Caki2 (cell line): ENCODE data around the gene BOK. TPM values are rescaled to one million over a fixed set of nuclear protein-coding genes. Genes with fewer than 3 reads are reported as not detected.

ENCODE experiments used
- DNase-seq: peaks from one replicate; pipeline ENCODE4 v3.0.0-alpha.2; 2015; ENCODE audit warnings: low read depth
- in situ Hi-C: cut with HindIII; loops from 2 replicates; pipeline ENCODE4 v1.10.0; 2016; ENCODE audit warnings: low sequenced_read_pairs, low pct_unique_long_range_greater_than_20kb, mixed read lengths
- total RNA-seq: library from RNA; depleted of rRNA; stranded (reverse); fragments of >200 nt; shearing (Covaris generic); gene quantifications from 2 replicates; pipeline ENCODE4 v1.2.3, GENCODE V29; 2014; ENCODE audit warnings: low replicate concordance

Gene BOK
- total RNA-seq, 1 experiment from 2014 or later: 48.1 TPM

DNA sequence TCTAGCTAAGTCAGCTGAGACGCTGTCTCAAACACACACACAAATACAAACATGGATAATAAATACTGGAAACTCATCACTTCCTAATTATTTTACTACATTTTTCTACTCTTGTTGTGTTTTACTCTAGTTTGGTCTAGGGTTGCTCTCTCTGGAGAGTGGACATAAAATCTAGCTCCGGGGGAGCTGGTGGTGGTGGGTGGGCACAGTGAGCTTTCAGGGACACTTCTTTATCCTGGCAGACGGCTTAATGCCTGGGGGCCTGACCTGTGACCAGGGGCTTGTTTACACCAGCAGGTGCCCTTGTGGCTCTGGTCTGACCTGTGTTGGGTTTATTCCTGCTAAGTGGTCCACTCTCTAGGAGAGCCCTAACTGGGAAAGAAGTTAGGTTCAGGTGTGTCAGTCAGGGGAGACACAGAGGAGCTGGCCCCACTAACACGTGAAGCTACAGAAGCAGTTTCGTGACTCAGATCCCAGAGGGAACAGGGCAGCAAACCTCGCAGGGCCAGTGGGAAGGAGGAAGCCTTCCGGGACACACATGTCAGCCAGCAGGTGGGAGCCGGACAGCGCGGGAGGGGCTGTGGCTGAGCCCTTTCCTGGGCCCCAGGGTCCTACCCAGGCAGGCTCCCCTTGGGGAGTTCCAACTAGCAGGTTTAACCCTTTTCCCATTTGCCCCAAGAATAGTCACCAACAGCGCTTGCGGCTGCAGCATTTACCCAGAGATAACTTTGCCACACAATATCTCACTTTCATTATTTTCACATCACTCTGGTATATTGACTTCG is 22.5 kb upstream of the BOK start:
- in situ Hi-C loops: no loop called here
- no peak for DNase-seq

DNA sequence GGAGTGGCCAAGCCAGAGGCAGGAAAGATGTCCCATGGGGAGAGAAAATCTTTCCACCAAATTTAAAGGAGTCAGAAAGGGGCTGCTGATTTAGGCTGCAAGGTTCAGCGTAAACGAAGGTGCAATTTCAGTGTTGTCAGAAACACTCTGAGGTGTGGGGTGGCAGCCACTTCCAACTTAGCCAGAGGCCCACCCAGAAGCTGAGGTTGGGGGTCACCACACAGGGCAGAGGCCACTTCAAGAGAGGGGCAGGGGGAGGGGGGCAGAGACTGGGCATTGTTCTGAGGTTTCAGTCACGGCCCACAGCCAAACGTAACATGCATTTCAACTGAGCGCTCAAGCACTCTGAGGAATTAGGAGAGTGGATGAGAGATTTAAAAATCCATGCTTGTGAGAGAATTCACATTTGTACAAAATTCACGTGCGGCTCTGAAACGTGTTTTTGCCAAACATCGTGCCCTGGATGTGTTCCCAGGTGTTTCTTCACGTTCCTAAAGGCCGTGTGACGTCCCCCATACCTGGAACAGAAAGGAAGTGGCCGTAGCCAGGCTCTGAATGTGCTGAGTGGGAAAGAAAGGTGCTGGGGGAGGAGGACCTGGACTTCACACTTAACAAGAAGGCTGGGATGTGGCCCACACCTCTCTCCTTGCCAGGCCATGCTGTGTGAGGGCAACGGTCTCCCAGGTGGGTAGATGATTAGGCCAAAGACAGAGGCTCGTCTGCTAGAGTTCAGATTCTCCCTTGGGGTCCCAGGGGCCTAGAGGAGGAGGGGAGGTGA is 19.5 kb upstream of the BOK start:
- in situ Hi-C loops: no loop called here
- no peak for DNase-seq

DNA sequence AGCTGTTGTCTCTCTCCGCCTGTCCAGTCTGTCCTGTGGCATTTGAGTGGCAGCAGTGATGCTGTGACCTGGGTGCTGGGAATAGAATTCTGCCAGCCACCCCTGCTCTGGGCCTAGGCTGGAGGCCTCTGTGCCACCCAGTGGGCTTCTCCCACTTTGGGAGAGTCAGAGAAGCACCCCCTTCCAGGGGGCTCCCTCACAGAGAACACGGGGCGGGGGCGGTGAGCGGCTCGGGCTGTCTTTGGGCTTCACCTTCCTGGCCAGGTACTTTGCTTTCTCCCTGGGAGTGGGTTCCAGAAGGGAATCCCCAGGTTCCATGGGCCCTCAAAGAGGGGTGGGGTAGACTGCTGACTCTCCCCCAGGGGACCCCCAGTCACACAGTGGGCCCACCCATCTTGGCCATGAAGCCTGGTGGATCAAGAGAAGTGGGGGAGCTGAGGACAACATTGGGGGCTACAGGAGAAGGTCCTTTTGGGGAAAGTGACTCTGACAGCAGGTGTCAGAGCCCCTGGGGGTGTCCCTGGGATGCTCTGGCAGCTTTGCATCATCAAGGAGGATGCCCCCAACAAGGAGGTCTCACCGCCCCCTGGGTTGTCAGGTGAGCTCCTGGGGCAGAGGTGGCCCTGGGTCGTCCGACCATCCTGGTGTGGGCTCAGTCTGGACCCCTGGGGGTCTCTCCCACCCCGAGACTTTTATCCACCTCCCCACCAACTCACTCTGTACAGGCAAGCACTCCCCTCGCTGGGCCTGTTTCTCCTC is 18.8 kb upstream of the BOK start:
- DNase-seq: no peak

DNA sequence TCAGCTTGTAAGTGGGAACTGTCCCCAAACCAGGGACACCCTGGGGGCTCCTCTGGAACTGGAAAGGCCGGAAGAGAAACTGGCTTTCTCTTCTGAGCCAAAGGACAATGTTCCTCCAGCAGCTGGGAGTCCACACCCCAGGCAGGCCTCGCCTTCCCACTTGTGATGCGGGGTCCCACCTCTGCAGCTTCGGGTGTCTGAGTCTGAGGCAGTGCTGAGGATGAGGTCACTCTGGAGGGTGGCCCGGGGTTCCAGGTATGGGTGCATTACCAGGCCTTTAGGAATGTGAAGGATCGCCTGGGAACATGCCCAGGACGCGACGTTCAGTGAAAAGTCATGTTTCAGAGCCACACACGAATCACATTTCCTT is 18.2 kb upstream of the BOK start:
- no peak for DNase-seq
- in situ Hi-C loops: no loop called here

More for the DNA sequence above, 18.8 kb upstream of the BOK start:
- in situ Hi-C loops: no loop called here

DNA sequence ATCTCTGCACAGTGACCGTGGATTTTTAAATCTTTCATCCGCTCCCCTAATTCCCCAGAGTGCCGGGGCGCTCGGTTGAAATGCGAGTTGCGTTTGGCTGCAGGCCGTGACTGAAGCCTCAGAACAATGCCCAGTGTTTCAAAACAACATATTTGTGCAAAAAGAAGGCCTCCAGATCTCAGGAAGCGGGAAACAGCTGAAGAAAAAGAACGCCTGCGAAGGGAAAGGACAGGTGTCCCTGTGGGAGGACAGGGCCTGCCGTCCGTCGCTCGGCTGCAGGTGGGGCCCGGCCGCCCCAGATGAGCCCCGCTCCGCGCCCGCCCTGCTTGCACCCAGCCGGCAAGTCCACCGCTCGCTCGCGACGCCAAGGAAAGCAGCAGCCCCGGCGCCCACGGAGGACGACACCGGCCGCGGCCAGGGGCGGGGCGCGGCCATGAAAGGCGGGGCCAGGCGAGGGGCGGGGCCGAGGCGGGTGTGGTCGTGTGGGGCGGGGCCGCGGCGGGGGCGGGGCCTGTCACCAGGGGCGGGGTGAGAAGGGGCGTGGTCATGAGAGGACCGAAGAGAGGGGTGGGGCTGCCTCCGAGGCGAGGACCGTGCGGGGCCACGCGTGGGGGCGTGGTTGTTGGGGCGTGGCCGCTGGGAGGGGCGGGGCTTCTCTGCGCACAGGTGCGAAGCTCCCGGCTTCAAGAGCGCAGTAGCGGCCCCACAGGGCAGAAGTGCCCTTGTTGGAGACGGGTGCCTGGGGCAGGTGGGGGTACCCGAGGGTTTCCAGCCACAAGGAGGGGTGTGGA is 17.6 kb upstream of the BOK start:
- peak; percentile 39 for DNase-seq
- in situ Hi-C loops: no loop called here

DNA sequence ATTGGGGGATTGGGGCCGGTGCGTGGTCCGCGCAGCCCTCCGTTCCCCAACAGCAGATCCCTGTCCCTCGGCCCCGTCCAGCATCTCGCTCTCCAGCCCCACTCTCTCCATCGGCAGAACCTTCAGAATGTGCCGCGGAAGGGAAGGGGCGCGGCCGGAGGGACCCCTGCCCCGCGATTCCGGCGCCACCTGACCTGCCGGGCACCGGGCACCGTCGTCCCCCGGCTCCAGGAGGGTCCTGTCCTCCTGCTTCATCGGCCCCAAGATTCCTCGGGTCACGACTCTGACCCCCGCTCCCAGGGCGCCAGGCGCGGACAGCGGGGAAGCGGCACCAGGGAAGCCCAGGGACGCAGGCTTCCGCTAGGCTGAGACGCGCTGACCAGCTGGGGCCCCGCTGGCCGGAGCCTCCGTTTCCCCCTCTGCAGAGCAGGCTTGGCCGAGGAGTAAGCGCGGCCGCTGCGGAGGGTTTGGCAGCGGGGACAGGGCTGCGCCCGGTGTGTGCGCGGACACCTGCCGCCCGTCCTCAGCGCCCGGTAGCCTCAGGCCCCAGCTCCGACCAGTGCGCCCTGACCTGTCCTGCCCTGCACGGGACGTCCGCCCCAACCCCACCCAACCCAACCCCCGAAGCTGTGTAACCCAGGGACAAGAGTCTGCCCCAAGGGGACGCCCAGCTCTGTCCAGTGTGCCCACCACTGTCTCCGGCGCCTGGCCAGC is 16.8 kb upstream of the BOK start:
- in situ Hi-C loops: no loop called here
- no peak for DNase-seq

DNA sequence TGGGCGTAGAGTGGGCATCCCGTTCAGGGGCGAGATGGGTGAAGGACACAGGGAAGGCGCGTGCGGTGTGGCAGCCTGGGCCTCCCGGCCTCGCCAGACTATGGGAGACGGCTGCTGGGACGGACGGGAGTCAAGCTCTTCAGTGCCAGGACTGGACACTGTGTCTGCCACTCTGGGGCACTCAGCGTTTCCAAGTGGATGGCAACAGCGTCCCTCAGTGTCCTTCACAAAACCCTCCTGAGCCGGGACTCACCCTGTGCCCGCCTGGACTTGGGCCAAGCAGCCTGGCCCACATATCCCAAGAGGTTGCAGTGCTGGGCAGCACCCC is 16.3 kb upstream of the BOK start:
- no peak for DNase-seq
- in situ Hi-C loops: no loop called here

DNA sequence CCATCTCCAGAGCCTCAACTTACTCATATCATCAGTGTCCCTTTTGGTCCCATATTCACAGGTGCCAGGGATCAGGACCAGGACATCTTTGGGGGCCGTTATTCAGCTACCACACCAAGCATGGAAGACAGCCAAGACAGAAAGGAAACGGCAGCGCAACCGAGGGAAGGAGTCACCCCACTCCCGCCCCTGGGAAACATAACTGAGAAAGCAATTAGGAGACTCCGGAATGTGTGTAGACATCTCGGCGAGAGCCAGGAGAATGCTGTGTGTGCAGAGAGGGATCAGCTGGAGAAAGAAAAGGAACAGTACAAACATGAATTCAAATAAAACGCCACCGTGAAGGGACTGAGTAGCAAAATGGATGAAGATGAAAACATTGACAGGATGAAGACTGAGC is 13.4 kb upstream of the BOK start:
- in situ Hi-C loops: no loop called here
- DNase-seq: no peak

DNA sequence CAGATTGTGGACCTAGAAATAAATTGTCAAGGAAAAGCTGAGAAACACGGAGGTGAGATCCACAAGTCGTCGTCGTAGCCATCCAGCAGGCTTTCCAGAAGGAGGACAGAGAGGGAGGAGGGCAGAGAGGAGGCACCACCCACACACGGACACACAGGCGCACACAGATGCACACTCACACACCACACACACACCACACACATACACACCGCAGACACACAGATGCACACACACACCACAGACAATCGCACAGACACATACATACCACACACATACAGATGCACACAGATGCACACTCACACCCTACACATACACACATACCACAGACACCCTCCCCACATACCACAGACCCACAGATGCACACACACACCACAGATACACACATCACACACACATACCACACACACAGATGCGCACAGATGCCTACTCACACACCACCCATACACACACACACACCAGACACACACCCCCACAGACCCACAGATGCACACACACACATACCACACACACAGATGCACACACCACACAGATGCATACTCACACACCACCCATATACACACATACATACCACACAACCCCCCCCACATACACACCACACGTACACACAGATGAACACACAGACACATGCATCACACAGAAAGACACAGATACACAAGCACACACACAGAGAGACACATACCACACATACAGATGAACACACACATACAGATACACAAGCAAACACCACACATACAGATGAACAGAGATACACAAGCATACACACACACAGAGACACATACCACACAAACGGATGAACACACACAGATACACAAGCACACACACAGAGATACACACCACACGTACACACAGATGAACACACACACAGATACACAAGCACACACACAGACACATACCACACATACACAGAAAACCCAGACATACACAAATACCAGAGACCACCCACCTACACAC is 12.7 kb upstream of the BOK start:
- no peak for DNase-seq

DNA sequence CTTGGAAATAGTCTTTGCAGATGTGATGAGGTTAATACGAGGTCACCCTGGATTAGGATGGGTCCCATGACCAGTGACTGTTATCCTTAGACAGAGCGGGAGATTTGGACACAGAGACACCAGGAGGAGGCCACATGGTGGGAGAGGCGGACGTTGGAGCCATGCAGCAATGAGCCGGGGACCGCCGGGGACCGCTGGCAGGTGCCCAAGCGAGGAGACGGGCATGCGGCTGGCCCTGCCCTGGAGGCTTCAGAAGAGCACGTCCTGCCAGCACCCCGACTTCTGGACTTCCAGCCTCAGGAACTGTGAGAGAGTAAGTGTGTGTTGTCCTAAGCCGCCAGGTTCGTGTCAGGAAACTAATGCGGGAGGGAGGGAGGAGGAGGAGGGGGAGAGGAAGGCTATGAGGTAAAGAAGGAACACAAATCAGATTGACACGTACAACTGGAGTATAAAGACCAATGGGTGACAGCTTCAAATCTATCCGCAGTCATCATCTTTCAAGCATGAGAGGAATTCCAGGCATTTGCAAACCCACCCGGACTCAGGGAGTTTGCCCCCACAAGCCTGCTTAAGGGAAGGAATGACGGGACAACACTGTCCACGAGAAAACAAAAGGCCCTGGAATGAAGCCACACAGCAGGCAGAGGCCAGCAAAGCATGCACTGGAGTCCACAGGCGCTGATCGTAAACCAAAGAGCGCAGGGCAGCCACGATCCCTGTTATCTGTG is 11.6 kb upstream of the BOK start:
- in situ Hi-C loops: no loop called here
- peak; percentile 81 for DNase-seq

More for the DNA sequence above, 12.7 kb upstream of the BOK start:
- in situ Hi-C loops: no loop called here

DNA sequence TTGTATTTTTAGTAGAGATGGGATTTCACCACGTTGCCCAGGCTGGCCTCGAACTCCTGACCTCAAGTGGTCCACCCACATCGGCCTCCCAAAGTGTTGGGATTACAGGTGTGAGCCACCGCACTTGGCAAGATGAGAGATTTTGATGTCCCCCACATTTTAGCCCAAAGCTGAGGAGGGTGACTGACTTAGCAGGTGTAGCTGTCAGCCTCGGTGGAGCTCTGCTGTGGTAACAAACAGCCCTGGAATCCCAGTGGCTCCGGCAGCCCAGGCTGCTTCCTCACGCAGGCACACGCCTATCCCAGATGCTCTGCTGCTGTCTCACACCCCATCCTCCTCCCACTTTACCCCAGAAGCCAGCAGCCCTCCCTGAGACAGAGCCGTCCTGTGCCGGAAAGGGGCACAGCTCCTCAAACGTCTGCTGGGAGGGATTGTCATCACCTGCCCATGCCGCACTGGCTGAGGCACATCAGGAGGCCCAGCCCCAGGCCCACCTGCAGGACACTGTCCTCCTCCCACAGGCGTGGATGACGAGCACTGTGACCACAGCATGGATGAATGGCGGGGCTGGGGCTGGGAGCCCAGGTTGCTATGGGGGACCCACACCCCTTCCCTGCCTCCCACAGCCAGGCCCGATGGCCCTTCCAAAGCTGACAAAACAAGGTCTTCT is 10.6 kb upstream of the BOK start:
- DNase-seq: no peak
- in situ Hi-C loops: no loop called here

DNA sequence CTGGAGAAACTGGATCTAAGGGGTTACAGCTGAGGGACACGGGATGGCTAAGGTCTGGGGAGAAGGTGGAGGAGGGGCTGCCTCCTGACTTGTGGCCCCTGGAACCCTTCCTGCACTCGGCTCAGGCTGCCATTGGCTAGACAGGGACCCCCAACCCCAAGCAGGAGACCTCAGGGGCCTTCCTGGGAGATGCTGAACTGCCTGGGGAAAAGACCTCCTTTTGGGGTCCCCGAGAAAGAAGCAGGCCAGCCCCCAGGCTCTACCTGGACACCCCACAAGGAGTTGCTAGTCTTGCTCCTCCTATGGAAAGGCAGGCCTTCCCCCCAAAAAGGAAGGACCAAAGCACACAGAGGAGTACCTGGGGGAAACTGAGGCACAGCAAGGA is 10.1 kb upstream of the BOK start:
- DNase-seq: no peak
- in situ Hi-C loops: no loop called here

DNA sequence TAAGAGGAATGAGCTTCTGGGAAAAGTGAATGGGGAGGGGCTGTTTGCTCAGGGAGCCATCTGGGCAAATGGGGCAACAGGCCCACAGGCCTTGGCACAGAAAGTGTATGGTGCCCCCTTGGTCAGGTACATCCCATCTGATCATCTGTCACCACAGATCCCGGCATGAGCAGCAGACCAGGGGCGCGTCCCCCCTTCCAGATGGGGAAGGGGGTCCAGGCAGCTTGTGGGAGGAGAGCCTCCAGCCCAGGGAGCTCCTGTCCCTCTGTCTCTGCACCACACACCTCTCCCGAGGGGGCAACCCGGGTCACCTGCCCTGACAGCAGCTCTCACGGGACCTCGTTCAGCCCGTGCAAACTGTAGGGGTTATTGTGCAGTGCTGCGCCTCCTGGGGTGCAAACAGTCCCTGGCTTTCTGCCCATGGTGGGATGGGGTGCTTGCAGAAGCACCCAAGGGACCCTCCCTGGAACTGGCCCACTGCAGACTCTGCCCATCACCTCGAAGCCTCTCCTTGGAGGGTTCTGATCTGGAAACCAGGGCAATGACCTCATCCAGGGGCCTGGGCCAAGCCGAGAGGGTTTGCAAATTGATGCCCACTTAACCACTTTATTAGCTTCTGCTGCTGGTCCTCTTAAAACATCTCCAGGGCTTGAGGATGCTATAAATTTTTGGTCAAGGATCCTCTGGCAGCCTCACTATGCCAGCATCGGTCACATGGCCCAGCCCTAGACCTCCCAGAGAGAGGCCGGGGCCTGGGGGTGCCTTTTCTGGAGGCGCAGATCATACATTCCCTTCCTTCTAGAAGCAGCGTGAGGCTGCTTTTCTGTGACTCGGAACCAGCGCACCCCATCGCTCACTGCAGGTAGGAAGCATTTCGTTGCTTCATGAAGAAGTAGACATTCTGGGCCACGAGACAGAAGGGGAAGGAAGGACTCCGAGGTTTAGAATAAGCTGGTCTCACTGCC is 7.6 kb upstream of the BOK start:
- in situ Hi-C loops: no loop called here

DNA sequence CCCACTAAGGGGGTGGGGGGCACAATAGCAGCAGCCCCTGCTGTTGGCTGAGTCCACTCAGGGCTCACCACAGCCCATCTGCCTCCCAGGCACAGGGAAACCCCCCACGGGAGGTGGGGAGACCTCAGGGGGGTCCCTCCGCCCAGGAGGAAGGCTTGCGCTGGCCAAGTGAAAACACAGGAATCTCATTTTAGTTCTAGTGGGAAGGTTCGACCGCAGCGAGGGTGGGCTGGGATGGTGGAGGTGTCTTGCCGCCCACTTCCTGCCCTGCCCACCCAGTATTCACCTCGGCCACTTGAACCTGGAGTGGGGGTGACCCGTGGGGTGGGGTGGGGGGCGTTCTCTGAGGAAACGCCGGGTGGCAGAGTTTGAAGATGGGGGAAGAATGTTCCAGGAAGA is 6.9 kb upstream of the BOK start:
- DNase-seq: no peak
- in situ Hi-C loops: no loop called here

More for the DNA sequence above, 7.6 kb upstream of the BOK start:
- DNase-seq: no peak
